Parathyroid adenoma (tissue), 2 donors: ENCODE measurements around the gene ANO4.

ENCODE experiments used
- H2AFZ ChIP-seq: fragments of 300-600 bp; sonication (generic); one replicate; pipeline ENCODE4 v1.7.0; 2017; ENCODE audit warnings: antibody characterized with exemption, mild to moderate bottlenecking
- H3K27ac ChIP-seq: fragments of 300-600 bp; sonication (generic); one replicate; pipeline ENCODE4 v1.7.0; 2017
- H3K27me3 ChIP-seq: fragments of 300-600 bp; sonication (generic); one replicate; pipeline ENCODE4 v1.7.0; 2017; ENCODE audit warnings: low read length; ENCODE audit not compliant: control insufficient read depth, insufficient read depth
- H3K36me3 ChIP-seq: fragments of 300-600 bp; sonication (generic); one replicate; pipeline ENCODE4 v1.7.0; 2017; ENCODE audit warnings: low read length; ENCODE audit not compliant: control insufficient read depth, insufficient read depth
- H3K4me1 ChIP-seq: fragments of 300-600 bp; sonication (generic); one replicate; pipeline ENCODE4 v1.7.0; 2017; ENCODE audit warnings: control low read depth
- H3K4me2 ChIP-seq: fragments of 300-600 bp; sonication (generic); one replicate; pipeline ENCODE4 v1.7.0; 2017; ENCODE audit warnings: low read length
- H3K4me3 ChIP-seq: fragments of 300-600 bp; sonication (generic); one replicate; pipeline ENCODE4 v1.7.0; 2017; ENCODE audit warnings: low read depth, low read length
- H3K79me2 ChIP-seq: fragments of 300-600 bp; sonication (generic); one replicate; pipeline ENCODE4 v1.7.0; 2017; ENCODE audit warnings: control low read depth
- H3K9ac ChIP-seq: fragments of 300-600 bp; sonication (generic); one replicate; pipeline ENCODE4 v1.7.0; 2017; ENCODE audit warnings: mild to moderate bottlenecking
- H3K9me3 ChIP-seq: fragments of 300-600 bp; sonication (generic); one replicate; pipeline ENCODE4 v1.7.0; 2017; ENCODE audit warnings: low read length; ENCODE audit not compliant: control insufficient read depth
- TF ChIP-seq, protein P1 (sequence below): fragments of 300-600 bp; sonication (generic); IDR thresholded peaks from one replicate; pipeline ENCODE4 v1.7.0; 2017; ENCODE audit warnings: antibody characterized with exemption, mild to moderate bottlenecking
- donor health status: primary hyperparathyroidism.

ANO4 gene

GRCh38 chr12:100830003-100830795 lies 35.6 kb downstream of the ANO4 start:
- no peaks in the 10 kb centered on the region for H3K36me3 ChIP-seq
- TF ChIP-seq, protein P1, sequence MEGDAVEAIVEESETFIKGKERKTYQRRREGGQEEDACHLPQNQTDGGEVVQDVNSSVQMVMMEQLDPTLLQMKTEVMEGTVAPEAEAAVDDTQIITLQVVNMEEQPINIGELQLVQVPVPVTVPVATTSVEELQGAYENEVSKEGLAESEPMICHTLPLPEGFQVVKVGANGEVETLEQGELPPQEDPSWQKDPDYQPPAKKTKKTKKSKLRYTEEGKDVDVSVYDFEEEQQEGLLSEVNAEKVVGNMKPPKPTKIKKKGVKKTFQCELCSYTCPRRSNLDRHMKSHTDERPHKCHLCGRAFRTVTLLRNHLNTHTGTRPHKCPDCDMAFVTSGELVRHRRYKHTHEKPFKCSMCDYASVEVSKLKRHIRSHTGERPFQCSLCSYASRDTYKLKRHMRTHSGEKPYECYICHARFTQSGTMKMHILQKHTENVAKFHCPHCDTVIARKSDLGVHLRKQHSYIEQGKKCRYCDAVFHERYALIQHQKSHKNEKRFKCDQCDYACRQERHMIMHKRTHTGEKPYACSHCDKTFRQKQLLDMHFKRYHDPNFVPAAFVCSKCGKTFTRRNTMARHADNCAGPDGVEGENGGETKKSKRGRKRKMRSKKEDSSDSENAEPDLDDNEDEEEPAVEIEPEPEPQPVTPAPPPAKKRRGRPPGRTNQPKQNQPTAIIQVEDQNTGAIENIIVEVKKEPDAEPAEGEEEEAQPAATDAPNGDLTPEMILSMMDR = no peak
- H2AFZ ChIP-seq = no peak overlapping the region
- no peak overlapping the region for H3K9ac ChIP-seq
- H3K4me1 ChIP-seq = no peaks in the 10 kb centered on the region
- no peaks in the 10 kb centered on the region for H3K9me3 ChIP-seq
- H3K27ac ChIP-seq = no peak overlapping the region
- no peaks in the 10 kb centered on the region for H3K79me2 ChIP-seq
- no peak overlapping the region for H3K4me2 ChIP-seq
- H3K4me3 ChIP-seq = no peak overlapping the region
- H3K27me3 ChIP-seq = no peaks in the 10 kb centered on the region

- Histone ChIP-seq H3K4me1 (no peaks in the 10 kb centered on the region), H3K4me3 (no peak overlapping the region), H2AFZ (no peak overlapping the region), H3K9ac (no peak overlapping the region), H3K9me3 (no peaks in the 10 kb centered on the region), H3K27ac (no peak overlapping the region), H3K27me3 (no peaks in the 10 kb centered on the region), H3K36me3 (no peaks in the 10 kb centered on the region), H3K79me2 (no peaks in the 10 kb centered on the region), H3K4me2 (no peak overlapping the region)
- TF ChIP-seq, protein P1 = no peak
Measured at GRCh38 chr12:100833282-100833681, 38.7 kb downstream of the ANO4 start.

DNA sequence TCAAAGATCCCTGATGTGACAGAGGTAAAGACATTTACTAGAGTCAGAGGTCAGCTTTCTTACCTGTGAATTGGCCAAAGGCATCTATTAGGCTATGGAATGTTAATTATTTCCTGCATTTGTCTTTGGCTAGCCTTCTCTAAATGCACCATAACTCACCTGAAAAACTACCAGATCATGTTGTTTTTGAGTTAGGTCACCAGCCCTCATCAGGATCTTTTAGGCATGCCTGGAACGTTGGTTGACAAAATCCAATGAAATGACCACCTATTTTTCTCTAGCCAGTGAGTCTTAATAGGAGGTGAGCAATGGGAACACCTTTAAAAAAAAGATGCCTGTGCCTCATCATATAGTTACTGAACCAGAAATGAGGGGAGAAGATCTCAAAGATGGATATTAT lies 46.2 kb downstream of the ANO4 start:
- H3K9ac ChIP-seq = no peak overlapping the region
- H3K27ac ChIP-seq = no peak overlapping the region
- TF ChIP-seq, protein P1 = no peak
- H2AFZ ChIP-seq = no peak overlapping the region
- H3K36me3 ChIP-seq = no peaks in the 10 kb centered on the region
- H3K4me1 ChIP-seq = no peaks in the 10 kb centered on the region
- no peaks in the 10 kb centered on the region for H3K79me2 ChIP-seq
- no peak overlapping the region for H3K4me2 ChIP-seq
- no peak overlapping the region for H3K4me3 ChIP-seq
- H3K27me3 ChIP-seq = no peaks in the 10 kb centered on the region
- H3K9me3 ChIP-seq = no peaks in the 10 kb centered on the region

- no peaks in the 10 kb centered on the region for H3K9me3 ChIP-seq
- H3K4me3 ChIP-seq = no peak overlapping the region
- H3K27ac ChIP-seq = no peak overlapping the region
- TF ChIP-seq, protein P1 = no peak
- H3K36me3 ChIP-seq = no peaks in the 10 kb centered on the region
- no peak overlapping the region for H2AFZ ChIP-seq
- H3K4me2 ChIP-seq = no peak overlapping the region
- no peak overlapping the region for H3K9ac ChIP-seq
- no peaks in the 10 kb centered on the region for H3K4me1 ChIP-seq
- H3K27me3 ChIP-seq = no peaks in the 10 kb centered on the region
- no peaks in the 10 kb centered on the region for H3K79me2 ChIP-seq
Measured at GRCh38 chr12:100842156-100842555, 47.6 kb downstream of the ANO4 start.

GRCh38 chr12:100843061-100843460 lies 48.5 kb downstream of the ANO4 start:
- Histone ChIP-seq H3K27me3 (no peaks in the 10 kb centered on the region), H3K4me3 (no peak overlapping the region), H3K9ac (no peak overlapping the region), H3K4me2 (no peak overlapping the region), H2AFZ (no peak overlapping the region), H3K79me2 (no peaks in the 10 kb centered on the region), H3K36me3 (no peaks in the 10 kb centered on the region), H3K9me3 (no peaks in the 10 kb centered on the region), H3K4me1 (no peaks in the 10 kb centered on the region), H3K27ac (no peak overlapping the region)
- TF ChIP-seq, protein P1 = no peak
